Measurements from ENCODE around the gene FOXE1.

DNA sequence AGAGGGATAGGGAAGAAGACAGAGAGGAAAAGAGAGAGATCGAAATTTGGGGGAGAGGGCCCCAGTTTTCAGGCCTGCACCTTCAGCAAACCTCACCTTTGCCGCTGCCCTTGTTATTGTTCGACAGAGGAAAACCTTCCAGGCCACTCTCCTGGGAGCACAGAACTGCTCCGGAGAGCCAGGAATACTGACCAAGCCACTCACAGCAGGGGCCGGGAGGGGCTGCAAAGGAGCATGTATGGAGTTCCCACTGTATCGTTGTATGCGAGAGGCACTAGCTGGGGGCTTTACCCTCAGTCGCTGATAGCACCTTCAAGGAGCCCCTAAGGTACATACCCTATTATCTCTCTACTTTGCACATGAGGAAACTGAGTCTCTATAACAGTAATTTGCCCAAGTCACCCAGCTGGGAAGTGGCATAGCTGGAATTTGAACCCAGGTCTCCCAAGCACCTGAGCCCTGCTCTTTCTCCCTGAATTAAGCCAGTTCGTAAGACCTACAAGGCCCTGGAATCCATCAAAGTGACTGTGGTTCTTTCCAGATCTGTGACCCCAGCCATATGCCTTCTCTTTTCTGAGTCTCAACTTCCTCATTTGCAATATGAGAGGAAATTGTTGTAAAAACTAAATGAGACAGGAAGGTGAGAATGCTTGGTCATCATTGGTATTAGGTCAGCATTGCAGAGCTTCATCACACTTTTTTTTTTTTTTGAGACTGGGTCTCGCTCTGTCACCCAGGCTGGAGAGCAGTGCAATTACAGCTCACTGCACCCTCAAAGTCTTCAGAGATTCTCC is 21.0 kb upstream of the FOXE1 start:
- TF ChIP-seq, protein P1, sequence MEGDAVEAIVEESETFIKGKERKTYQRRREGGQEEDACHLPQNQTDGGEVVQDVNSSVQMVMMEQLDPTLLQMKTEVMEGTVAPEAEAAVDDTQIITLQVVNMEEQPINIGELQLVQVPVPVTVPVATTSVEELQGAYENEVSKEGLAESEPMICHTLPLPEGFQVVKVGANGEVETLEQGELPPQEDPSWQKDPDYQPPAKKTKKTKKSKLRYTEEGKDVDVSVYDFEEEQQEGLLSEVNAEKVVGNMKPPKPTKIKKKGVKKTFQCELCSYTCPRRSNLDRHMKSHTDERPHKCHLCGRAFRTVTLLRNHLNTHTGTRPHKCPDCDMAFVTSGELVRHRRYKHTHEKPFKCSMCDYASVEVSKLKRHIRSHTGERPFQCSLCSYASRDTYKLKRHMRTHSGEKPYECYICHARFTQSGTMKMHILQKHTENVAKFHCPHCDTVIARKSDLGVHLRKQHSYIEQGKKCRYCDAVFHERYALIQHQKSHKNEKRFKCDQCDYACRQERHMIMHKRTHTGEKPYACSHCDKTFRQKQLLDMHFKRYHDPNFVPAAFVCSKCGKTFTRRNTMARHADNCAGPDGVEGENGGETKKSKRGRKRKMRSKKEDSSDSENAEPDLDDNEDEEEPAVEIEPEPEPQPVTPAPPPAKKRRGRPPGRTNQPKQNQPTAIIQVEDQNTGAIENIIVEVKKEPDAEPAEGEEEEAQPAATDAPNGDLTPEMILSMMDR (IDR thresholded peaks at IDR 0.05): no peak
- TF ChIP-seq ZFX (IDR thresholded peaks at IDR 0.05; ENCODE audit: borderline replicate concordance): no peak
